ENCODE results near the gene DYNC1I2.
"Not testable (repeated sequence)": the region's sequence is repeated elsewhere in the genome, so short reads cannot be mapped to it uniquely, and the experiment has no call there.

Gene DYNC1I2

DNA sequence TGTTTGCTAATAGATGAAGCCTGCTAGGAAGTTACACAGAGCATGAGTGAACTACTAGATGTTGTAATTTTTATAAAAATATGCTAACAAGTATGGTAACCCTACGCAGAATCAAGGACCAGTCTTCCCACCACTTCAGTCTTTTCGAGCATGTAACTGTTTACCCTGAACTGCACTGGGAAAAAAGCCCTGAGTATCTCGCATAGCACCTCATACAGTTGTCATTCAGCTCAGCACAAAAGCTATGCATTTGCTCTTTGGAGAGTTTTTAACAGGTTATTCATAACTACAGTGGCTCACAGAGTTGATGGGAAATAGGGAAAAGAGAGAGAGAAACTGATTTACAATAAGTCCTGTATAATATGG, 42.7 kb downstream of the DYNC1I2 start:
- no peak overlapping the region for H3K4me3 Mint-ChIP-seq

DNA sequence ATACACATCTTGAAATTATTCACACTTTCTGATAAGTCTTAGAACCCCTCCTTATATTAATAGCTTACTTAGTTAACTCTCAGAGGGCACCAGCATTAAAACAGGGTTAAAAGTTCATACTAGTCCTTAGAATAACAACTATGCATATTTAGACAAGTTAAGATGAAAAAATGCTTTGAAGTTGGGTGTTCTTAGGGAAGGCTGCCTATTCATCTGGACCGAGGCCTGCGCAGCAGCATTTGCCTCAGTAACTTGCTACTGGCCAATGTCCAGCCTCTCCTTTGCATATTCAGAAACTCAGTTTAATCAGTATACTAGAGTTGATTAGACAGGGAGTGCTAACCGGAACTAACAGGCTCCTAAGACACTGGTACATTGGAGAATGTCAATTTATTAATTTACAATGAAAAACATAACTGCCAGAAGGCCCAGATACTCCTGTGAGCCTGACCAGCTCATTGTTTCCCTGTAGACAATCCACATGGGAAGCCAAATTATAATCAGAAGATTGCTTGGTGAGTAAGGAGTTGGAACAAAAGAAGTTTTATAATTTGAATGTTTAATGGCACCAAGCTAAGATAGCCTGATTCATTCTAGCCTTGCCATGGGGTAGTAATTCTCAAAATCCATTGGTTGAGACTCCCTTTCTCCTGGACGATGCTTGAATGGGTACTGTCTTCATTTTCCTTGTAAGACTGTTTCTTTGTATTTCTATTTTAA, 48.9 kb downstream of the DYNC1I2 start:
- Mint-ChIP-seq H3K36me3 (ENCODE audit: low read depth) (peaks cover 81% of the 10 kb centered on the region), H3K27me3 (no peaks in the 10 kb centered on the region), H3K4me3 (no peak overlapping the region), H3K9me3 (no peaks in the 10 kb centered on the region), H3K27ac (no peak overlapping the region), H3K4me1 (ENCODE audit: low read depth) (peaks cover under 1% of the 10 kb centered on the region)
- DNase-seq = no peak

More for the DNA sequence above, 42.7 kb downstream of the DYNC1I2 start:
- Mint-ChIP-seq H3K9me3 (no peaks in the 10 kb centered on the region), H3K27me3 (no peaks in the 10 kb centered on the region), H3K36me3 (ENCODE audit: low read depth) (peaks cover 90% of the 10 kb centered on the region), H3K27ac (no peak overlapping the region), H3K4me1 (ENCODE audit: low read depth) (no peaks in the 10 kb centered on the region)
- no peak for DNase-seq

DNA sequence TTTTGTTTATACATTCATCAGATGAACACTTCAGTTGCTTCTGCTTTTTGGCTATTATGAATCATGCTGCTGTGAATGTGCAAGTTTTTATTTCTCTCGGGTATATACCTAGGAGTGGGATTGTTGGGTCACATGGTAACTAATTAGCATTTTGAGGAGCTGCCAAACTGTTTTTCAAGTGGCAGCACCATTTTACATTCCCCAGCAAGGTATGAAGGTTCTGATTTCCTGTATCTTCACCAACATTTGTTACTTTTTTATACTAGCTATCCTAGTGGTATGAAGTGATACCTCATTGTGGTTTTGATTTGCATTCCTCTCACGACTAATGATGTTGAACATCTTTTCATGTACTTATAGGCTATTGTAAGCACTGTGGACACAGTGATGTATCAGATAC, 53.9 kb downstream of the DYNC1I2 start:
- H3K36me3 Mint-ChIP-seq (ENCODE audit: low read depth) = peaks cover 73% of the 10 kb centered on the region
- DNase-seq = no peak
- H3K27me3 Mint-ChIP-seq = no peaks in the 10 kb centered on the region
- no peaks in the 10 kb centered on the region for H3K9me3 Mint-ChIP-seq
- no peak overlapping the region for H3K4me3 Mint-ChIP-seq
- H3K4me1 Mint-ChIP-seq (ENCODE audit: low read depth) = peaks cover 3% of the 10 kb centered on the region
- no peak overlapping the region for H3K27ac Mint-ChIP-seq

DNA sequence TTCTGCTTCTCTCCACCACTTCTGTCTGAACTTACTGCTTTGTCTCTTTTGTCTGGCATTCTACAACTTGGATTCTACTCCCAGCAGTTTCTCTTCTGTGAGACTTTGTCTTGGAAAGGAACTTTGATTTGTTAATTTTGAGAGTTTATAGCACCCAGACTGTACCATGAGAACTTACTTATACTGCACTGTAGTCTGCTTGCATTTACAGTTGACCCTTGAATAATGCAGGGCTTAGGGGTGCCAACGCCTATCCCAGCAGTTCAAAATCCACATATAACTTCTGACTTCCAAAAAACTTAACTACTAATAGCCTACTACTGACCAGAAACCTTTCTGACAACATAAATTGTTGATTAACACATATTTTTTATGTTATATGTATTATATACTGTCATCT, 55.5 kb downstream of the DYNC1I2 start:
- no peak for DNase-seq
- Mint-ChIP-seq H3K27ac (no peak overlapping the region), H3K4me1 (ENCODE audit: low read depth) (peaks cover 3% of the 10 kb centered on the region), H3K9me3 (no peaks in the 10 kb centered on the region), H3K36me3 (ENCODE audit: low read depth) (peaks cover 72% of the 10 kb centered on the region), H3K4me3 (no peak overlapping the region), H3K27me3 (no peaks in the 10 kb centered on the region)

DNA sequence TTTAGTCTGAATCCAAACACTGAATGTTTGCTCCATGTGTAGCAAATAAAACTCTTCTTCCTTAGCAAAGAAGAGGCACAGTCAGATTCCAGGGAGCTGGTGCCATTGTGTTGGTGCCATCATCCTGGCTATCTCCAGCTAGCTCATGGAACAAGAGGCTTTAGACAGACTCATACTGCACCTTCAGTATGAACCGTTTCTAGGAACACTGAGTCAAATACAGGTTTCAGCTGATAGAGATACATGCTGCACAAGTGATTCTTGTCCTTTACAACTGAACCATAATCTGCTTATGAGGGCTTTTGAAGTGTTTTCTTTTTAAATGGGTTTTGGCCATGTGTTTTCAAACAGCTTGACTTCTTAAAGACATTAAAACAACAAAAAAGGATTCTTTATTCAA, 57.9 kb downstream of the DYNC1I2 start:
- no peak for DNase-seq
- Mint-ChIP-seq H3K4me1 (ENCODE audit: low read depth) (peaks cover 3% of the 10 kb centered on the region), H3K36me3 (ENCODE audit: low read depth) (peaks cover 79% of the 10 kb centered on the region), H3K27me3 (no peaks in the 10 kb centered on the region), H3K9me3 (no peaks in the 10 kb centered on the region), H3K4me3 (no peak overlapping the region), H3K27ac (no peak overlapping the region)

DNA sequence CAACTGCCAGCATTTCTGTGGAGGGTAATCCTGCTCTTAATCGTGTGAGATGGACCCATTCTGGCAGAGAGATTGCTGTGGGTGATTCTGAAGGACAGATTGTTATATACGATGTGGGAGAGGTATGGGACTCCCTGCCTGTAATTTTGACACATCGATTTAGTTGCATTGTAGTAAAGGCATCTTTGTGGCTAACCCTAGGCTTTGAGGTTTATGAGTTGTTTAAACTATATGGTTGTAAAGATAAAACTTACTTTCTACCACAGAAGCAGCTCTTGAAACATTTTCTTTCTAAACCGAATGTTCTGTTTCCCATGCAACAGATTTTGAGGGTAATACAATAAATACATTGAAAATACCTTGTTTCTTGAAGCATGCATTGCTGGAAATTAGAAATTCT, 58.5 kb downstream of the DYNC1I2 start:
- no peak overlapping the region for H3K4me3 Mint-ChIP-seq

DNA sequence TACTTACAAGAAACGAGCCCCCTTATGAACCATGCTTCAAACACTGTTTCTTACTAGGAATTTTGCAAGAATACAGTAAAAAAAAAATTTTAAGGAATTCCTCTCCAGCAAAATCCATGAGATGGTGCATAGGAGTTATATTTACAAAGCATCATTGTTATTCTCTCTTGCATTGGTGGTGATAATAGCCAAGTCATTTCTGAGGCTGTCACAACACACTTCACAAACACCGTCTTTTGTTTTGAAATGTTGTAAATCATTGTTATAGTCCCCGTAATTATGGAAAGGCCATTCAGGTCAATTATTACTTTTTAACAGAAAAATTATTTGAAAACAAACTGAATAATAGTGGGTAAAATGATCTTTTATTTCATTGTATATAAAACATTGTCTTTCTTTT, 60.1 kb downstream of the DYNC1I2 start:
- Mint-ChIP-seq H3K27me3 (no peaks in the 10 kb centered on the region), H3K36me3 (ENCODE audit: low read depth) (peaks cover 85% of the 10 kb centered on the region), H3K9me3 (no peaks in the 10 kb centered on the region), H3K27ac (no peak overlapping the region), H3K4me1 (ENCODE audit: low read depth) (no peaks in the 10 kb centered on the region), H3K4me3 (no peak overlapping the region)
- DNase-seq = no peak

More for the DNA sequence above, 58.5 kb downstream of the DYNC1I2 start:
- DNase-seq = no peak
- Mint-ChIP-seq H3K4me1 (ENCODE audit: low read depth) (peaks cover 3% of the 10 kb centered on the region), H3K36me3 (ENCODE audit: low read depth) (peaks cover 80% of the 10 kb centered on the region), H3K9me3 (no peaks in the 10 kb centered on the region), H3K27me3 (no peaks in the 10 kb centered on the region), H3K27ac (no peak overlapping the region)

DNA sequence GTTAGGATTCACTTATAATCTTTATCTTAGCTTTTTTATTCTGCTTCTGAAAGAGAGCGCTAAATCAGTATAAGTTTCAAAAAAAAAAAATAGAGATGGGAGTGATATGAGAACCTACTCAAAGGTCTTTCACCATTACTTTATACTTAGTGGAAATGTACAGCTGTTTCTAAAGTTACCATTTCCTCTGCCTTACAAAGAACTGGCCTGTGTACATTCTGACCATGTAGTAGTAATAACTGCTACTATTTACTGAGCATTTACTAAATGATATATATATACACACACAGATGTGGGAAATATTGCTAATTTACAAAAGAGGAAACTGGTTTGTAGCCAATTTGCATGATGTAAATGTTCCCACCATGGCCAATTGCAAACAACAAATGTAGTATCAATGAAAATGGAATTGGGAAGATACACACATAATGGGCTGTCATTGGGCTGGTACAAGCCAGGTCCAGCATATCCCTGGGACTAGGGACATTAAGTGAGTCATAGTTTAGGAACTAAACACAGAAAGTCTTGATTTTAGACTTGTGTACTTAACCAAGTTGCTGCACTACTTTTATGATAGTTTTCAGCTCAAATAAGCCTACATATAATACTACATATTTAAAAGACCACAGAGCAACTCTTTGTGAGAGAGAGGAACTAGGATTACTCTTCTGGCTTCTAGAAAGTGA, 67.1 kb downstream of the DYNC1I2 start:
- no peaks in the 10 kb centered on the region for H3K4me1 Mint-ChIP-seq (ENCODE audit: low read depth)

DNA sequence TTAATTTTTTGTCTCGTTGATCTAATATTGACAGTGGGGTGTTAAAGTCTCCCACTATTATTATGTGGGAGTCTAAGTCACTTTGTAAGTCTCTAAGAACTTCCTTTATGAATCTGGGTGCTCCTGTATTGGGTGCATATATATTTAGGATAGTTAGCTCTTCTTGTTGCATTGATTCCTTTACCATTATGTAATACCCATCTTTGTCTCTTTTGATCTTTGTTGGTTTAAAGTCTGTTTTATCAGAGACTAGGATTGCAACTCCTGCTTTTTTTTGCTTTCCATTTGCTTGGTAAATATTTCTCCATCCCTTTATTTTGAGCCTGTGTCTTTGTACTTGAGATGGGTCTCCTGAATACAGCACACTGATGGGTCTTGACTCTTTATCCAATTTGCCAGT, 71.5 kb downstream of the DYNC1I2 start:
- Mint-ChIP-seq H3K36me3 (ENCODE audit: low read depth) (peaks cover 93% of the 10 kb centered on the region), H3K9me3 (peaks cover 15% of the 10 kb centered on the region)
- H3K27me3 Mint-ChIP-seq = not testable (repeated sequence)

More for the DNA sequence above, 67.1 kb downstream of the DYNC1I2 start:
- H3K4me3 Mint-ChIP-seq = no peak overlapping the region
- no peaks in the 10 kb centered on the region for H3K27me3 Mint-ChIP-seq
- peaks cover 15% of the 10 kb centered on the region for H3K9me3 Mint-ChIP-seq
- DNase-seq = no peak
- H3K36me3 Mint-ChIP-seq (ENCODE audit: low read depth) = peaks cover 95% of the 10 kb centered on the region
- no peak overlapping the region for H3K27ac Mint-ChIP-seq

DNA sequence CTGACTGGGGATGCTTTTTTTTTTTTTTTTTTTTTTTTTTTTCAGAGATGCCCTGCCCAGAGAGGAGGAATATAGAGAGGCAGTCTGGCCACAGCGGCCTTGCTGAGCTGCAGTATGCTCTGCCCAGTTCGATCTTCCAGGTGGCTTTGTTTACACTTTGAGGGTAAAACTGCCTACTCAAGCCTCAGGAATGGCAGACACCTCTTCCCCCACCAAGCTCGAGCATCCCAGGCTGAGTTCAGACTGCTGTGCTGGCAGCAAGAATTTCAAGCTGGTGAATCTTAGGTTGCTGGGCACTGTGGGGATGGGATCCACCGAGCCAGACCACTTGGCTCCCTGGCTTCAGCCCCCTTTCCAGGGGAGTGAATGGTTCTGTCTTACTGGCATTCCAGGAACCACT, 73.9 kb downstream of the DYNC1I2 start:
- H3K4me3 Mint-ChIP-seq; H3K4me1 Mint-ChIP-seq (ENCODE audit: low read depth); H3K9me3 Mint-ChIP-seq; DNase-seq; H3K27me3 Mint-ChIP-seq; H3K27ac Mint-ChIP-seq: not testable (repeated sequence)
- H3K36me3 Mint-ChIP-seq (ENCODE audit: low read depth) = peaks cover 73% of the 10 kb centered on the region

More for the DNA sequence above, 71.5 kb downstream of the DYNC1I2 start:
- H3K27ac Mint-ChIP-seq; H3K4me1 Mint-ChIP-seq (ENCODE audit: low read depth); DNase-seq; H3K4me3 Mint-ChIP-seq: not testable (repeated sequence)

DNA sequence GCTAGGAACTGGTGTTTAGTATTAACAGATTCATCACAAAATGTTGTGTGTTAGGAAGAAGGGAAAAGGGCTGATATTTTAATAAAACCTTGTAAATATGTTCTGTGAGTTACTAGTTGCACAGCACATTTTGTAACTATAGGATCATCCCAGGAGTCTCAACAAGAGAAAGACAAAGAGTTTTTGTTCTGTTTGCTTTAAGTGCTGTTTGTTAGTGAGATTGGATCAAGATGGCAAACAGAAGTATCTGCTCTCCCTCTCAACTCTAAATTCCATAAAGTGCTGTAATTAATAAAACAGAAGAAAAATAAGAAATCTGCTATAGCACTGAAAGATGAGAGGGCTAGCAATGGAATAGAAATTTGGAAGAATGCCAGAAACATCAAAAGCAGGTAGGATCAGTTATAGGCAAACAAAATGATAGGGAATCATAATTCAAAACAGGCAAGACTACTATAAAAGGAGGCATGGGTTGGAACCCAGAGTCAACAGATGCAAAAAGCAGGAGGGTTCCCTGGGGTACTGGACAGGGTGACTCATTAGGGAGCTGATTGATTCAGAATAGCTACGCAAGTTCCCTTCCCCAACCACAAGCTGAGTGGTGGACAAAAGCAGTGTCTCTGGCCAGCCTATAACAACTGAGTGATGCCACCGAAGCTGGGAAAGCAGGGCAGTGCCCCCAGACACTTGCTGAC, 75.8 kb downstream of the DYNC1I2 start:
- no peaks in the 10 kb centered on the region for H3K27me3 Mint-ChIP-seq
- H3K4me1 Mint-ChIP-seq (ENCODE audit: low read depth) = no peaks in the 10 kb centered on the region
- peaks cover 5% of the 10 kb centered on the region for H3K9me3 Mint-ChIP-seq
- no peak for DNase-seq
- H3K27ac Mint-ChIP-seq = no peak overlapping the region
- H3K36me3 Mint-ChIP-seq (ENCODE audit: low read depth) = peaks cover 61% of the 10 kb centered on the region
- no peak overlapping the region for H3K4me3 Mint-ChIP-seq

DNA sequence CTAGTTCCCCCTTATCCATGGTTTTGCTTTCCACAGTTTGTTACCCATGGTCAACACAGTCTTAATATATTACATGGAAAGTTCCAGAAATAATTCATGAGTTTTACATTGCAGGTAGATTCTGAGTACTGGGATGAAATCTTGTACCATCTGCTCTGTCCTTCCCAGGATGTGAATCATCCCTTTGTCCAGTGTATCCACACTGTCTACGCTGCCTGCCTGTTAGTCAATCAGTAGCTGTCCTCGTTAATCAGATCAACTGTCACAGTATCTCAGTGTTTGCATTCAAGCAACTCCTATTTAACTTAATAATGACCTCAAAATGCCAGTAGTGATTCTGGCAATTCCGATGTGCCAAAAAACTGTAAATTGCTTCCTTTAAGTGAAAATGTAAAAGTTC, 76.3 kb downstream of the DYNC1I2 start:
- Mint-ChIP-seq H3K27ac (no peak overlapping the region), H3K27me3 (no peaks in the 10 kb centered on the region), H3K4me1 (ENCODE audit: low read depth) (no peaks in the 10 kb centered on the region), H3K9me3 (no peaks in the 10 kb centered on the region), H3K4me3 (no peak overlapping the region), H3K36me3 (ENCODE audit: low read depth) (peaks cover 55% of the 10 kb centered on the region)
- DNase-seq = no peak

DNA sequence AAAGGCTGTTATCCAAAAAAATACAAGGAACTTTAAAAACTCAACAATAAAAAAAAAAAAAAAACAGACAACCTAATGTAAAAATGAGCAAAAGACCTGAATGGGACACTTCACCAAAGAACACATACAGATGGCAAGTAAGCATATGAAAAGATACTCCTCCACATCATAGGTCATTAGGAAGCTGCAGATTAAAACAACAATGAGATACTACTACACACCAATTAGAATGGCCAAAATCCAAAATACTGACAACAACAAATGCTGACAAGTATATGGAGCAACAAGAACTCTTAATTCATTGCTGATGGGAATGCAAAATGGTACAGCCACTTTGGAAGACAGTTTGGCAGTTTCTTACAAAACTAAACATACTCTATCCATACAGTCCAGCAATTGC, 84.2 kb downstream of the DYNC1I2 start:
- H3K27me3 Mint-ChIP-seq = no peaks in the 10 kb centered on the region
- H3K9me3 Mint-ChIP-seq = peaks cover 13% of the 10 kb centered on the region
- H3K4me3 Mint-ChIP-seq = no peak overlapping the region
- H3K4me1 Mint-ChIP-seq (ENCODE audit: low read depth) = no peaks in the 10 kb centered on the region
- DNase-seq = no peak
- H3K27ac Mint-ChIP-seq = no peak overlapping the region
- H3K36me3 Mint-ChIP-seq (ENCODE audit: low read depth) = peaks cover 31% of the 10 kb centered on the region

DNA sequence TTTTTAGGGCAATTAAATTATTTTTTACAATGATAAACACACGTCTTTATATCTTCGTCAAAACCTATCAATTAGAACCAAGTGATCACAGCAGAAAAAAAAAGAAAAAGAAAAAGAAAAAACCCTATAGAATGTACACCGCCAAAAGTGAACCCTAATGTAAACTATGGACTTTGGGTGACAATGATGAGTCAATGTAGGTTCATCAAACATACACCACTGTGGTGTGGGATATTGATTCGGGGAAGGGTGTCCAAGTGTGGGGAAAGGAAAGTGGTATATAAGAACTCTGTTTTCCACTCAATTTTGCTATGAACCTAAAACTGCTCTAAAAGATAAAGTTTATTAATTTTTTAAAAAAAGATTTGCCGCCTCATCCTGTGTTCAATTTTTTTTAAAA, 85.1 kb downstream of the DYNC1I2 start:
- H3K36me3 Mint-ChIP-seq (ENCODE audit: low read depth) = peaks cover 28% of the 10 kb centered on the region
- peaks cover 13% of the 10 kb centered on the region for H3K9me3 Mint-ChIP-seq
- no peaks in the 10 kb centered on the region for H3K27me3 Mint-ChIP-seq
- H3K4me1 Mint-ChIP-seq (ENCODE audit: low read depth) = no peaks in the 10 kb centered on the region
- no peak overlapping the region for H3K4me3 Mint-ChIP-seq
- no peak overlapping the region for H3K27ac Mint-ChIP-seq
- DNase-seq = no peak

DNA sequence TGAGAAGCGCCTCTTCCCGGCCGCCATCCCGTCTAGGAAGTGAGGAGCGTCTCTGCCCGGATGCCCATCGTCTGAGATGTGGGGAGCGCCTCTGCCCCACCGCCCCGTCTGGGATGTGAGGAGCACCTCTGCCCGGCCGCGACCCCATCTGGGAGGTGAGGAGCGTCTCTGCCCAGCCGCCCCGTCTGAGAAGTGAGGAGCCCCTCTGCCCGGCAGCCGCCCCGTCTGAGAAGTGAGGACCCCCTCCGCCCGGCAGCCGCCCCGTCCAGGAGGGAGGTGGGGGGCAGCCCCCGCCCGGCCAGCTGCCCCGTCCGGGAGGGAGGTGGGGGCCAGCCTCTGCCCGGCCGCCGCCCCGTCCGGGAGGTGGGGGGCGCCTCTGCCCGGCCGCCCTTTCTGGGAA, 87.3 kb downstream of the DYNC1I2 start:
- not testable (repeated sequence) for H3K4me1 Mint-ChIP-seq (ENCODE audit: low read depth)

More for the DNA sequence above, 87.3 kb downstream of the DYNC1I2 start:
- DNase-seq, H3K4me3 Mint-ChIP-seq, H3K27ac Mint-ChIP-seq, H3K27me3 Mint-ChIP-seq: not testable (repeated sequence)
- Mint-ChIP-seq H3K9me3 (peaks cover 21% of the 10 kb centered on the region), H3K36me3 (ENCODE audit: low read depth) (peaks cover 35% of the 10 kb centered on the region)
